IPS-20b (cell line): Measurements from ENCODE around the gene SERPINB11.
"Not testable (repeated sequence)": the region's sequence is repeated elsewhere in the genome, so short reads cannot be mapped to it uniquely, and the experiment has no call there.

Experiments used
- H3K27ac ChIP-seq: one replicate; pipeline ENCODE4 v1.5.1; 2013; ENCODE audit warnings: low read length
- H3K27me3 ChIP-seq: 2 replicates; pipeline ENCODE4 v1.6.1; 2013; ENCODE audit warnings: mild to moderate bottlenecking, low read length, inconsistent platforms; ENCODE audit not compliant: insufficient read depth
- H3K36me3 ChIP-seq: 2 replicates; pipeline ENCODE4 v1.6.1; 2013; ENCODE audit warnings: low read depth, mild to moderate bottlenecking, inconsistent platforms, low read length, moderate library complexity; ENCODE audit not compliant: insufficient read depth
- H3K4me1 ChIP-seq: 2 replicates; pipeline ENCODE4 v1.6.1; 2013; ENCODE audit warnings: mild to moderate bottlenecking, control low read depth, inconsistent platforms, low read length, moderate library complexity; ENCODE audit not compliant: insufficient read depth
- H3K4me3 ChIP-seq: 2 replicates; pipeline ENCODE4 v1.5.1; 2013; ENCODE audit warnings: mild to moderate bottlenecking, low read length, inconsistent platforms
- H3K9ac ChIP-seq: 2 replicates; pipeline ENCODE4 v1.6.1; 2013; ENCODE audit warnings: low read depth, mild to moderate bottlenecking, inconsistent platforms, low read length, moderate library complexity
- H3K9me3 ChIP-seq: 2 replicates; pipeline ENCODE4 v1.6.1; 2013; ENCODE audit warnings: mild to moderate bottlenecking, low read depth, low read length, inconsistent platforms; ENCODE audit not compliant: insufficient read depth

The SERPINB11 gene

GRCh38 chr18:63702660-63703059 lies at the start of gene SERPINB11:
Gene SERPINB11 (plus strand): TSS chr18:63702960. CDS start chr18:63710194, 7,234 bp downstream.
- Histone ChIP-seq H3K9ac (no peak within 1 kb of the TSS), H3K36me3 (no peaks in the 10 kb centered on the region), H3K4me3 (no peak within 1 kb of the TSS), H3K9me3 (no peaks in the 10 kb centered on the region), H3K4me1 (no peaks in the 10 kb centered on the region), H3K27me3 (no peaks in the 10 kb centered on the region), H3K27ac (no peak within 1 kb of the TSS)

- not testable (repeated sequence) for H3K9ac ChIP-seq, H3K4me3 ChIP-seq, H3K36me3 ChIP-seq, H3K9me3 ChIP-seq, H3K4me1 ChIP-seq, H3K27me3 ChIP-seq, H3K27ac ChIP-seq
These were observed 43.8 kb upstream of the SERPINB11 start for GRCh38 chr18:63658920-63659319.

- not testable (repeated sequence) for H3K27me3 ChIP-seq, H3K36me3 ChIP-seq, H3K9me3 ChIP-seq, H3K4me1 ChIP-seq, H3K4me3 ChIP-seq, H3K27ac ChIP-seq, H3K9ac ChIP-seq
These were observed 41.0 kb upstream of the SERPINB11 start, which contains the start of gene SERPINB3 for GRCh38 chr18:63661750-63662149. Gene SERPINB3 (minus strand): TSS chr18:63661893. CDS start chr18:63661216, 677 bp downstream.

- H3K9me3 ChIP-seq = peaks cover 4% of the 10 kb centered on the region; the same call in 1 of the 2 replicates
- no peaks in the 10 kb centered on the region for H3K27me3 ChIP-seq
- no peak overlapping the region for H3K27ac ChIP-seq
- H3K36me3 ChIP-seq = no peaks in the 10 kb centered on the region
- H3K9ac ChIP-seq = no peak overlapping the region
- no peaks in the 10 kb centered on the region for H3K4me1 ChIP-seq
- H3K4me3 ChIP-seq = no peak overlapping the region
These were observed 38.2 kb upstream of the SERPINB11 start for GRCh38 chr18:63664571-63664970.

GRCh38 chr18:63676526-63677323 lies 26.0 kb upstream of the SERPINB11 start:
- no peaks in the 10 kb centered on the region; the same call in 1 of the 2 replicates for H3K4me1 ChIP-seq
- H3K27ac ChIP-seq = no peak overlapping the region
- H3K27me3 ChIP-seq = no peaks in the 10 kb centered on the region
- H3K9ac ChIP-seq = no peak overlapping the region
- H3K36me3 ChIP-seq = no peaks in the 10 kb centered on the region
- H3K4me3 ChIP-seq = no peak overlapping the region
- H3K9me3 ChIP-seq = no peaks in the 10 kb centered on the region

- Histone ChIP-seq H3K9me3 (no peaks in the 10 kb centered on the region), H3K36me3 (no peaks in the 10 kb centered on the region), H3K27ac (no peak overlapping the region), H3K9ac (no peak overlapping the region), H3K4me1 (no peaks in the 10 kb centered on the region; the same call in 1 of the 2 replicates), H3K4me3 (no peak overlapping the region), H3K27me3 (no peaks in the 10 kb centered on the region)
These were observed 25.1 kb upstream of the SERPINB11 start for GRCh38 chr18:63677500-63678225.

GRCh38 chr18:63679820-63680606 lies 22.7 kb upstream of the SERPINB11 start:
- no peaks in the 10 kb centered on the region for H3K9me3 ChIP-seq
- H3K36me3 ChIP-seq = no peaks in the 10 kb centered on the region
- H3K4me1 ChIP-seq = peaks cover 17% of the 10 kb centered on the region
- no peak overlapping the region for H3K27ac ChIP-seq
- no peak overlapping the region for H3K4me3 ChIP-seq
- no peak overlapping the region for H3K9ac ChIP-seq
- no peaks in the 10 kb centered on the region for H3K27me3 ChIP-seq

GRCh38 chr18:63681449-63682340 lies 21.1 kb upstream of the SERPINB11 start:
- Histone ChIP-seq H3K4me1 (peaks cover 17% of the 10 kb centered on the region), H3K27me3 (no peaks in the 10 kb centered on the region), H3K36me3 (no peaks in the 10 kb centered on the region), H3K9me3 (no peaks in the 10 kb centered on the region), H3K9ac (no peak overlapping the region), H3K4me3 (no peak overlapping the region), H3K27ac (no peak overlapping the region)

GRCh38 chr18:63683152-63683551 lies 19.6 kb upstream of the SERPINB11 start:
- Histone ChIP-seq H3K27me3 (no peaks in the 10 kb centered on the region), H3K9ac (0 out of 2 replicates have a peak overlapping the region, but pooled peaks have one; percentile 12), H3K9me3 (no peaks in the 10 kb centered on the region), H3K4me1 (peaks cover 17% of the 10 kb centered on the region), H3K27ac (no peak overlapping the region), H3K4me3 (no peak overlapping the region), H3K36me3 (no peaks in the 10 kb centered on the region)

GRCh38 chr18:63683890-63684289 lies 18.9 kb upstream of the SERPINB11 start:
- H3K9me3 ChIP-seq = no peaks in the 10 kb centered on the region
- peaks cover 17% of the 10 kb centered on the region for H3K4me1 ChIP-seq
- no peaks in the 10 kb centered on the region for H3K36me3 ChIP-seq
- no peak overlapping the region; the same call in 1 of the 2 replicates for H3K4me3 ChIP-seq
- H3K9ac ChIP-seq = no peak overlapping the region
- no peak overlapping the region for H3K27ac ChIP-seq
- no peaks in the 10 kb centered on the region for H3K27me3 ChIP-seq

- no peaks in the 10 kb centered on the region for H3K27me3 ChIP-seq
- H3K4me1 ChIP-seq = peaks cover 17% of the 10 kb centered on the region
- H3K9me3 ChIP-seq = peaks cover 2% of the 10 kb centered on the region; the same call in 1 of the 2 replicates
- no peaks in the 10 kb centered on the region for H3K36me3 ChIP-seq
- no peak overlapping the region for H3K4me3 ChIP-seq
- no peak overlapping the region for H3K27ac ChIP-seq
- no peak overlapping the region for H3K9ac ChIP-seq
These were observed 18.0 kb upstream of the SERPINB11 start for GRCh38 chr18:63684718-63685117.
